KMS-11 (cell line): ENCODE measurements around the gene YWHAQ.

Experiments
- H2AFZ ChIP-seq: fragments of 200-600 bp; sonication (generic); 2 replicates; pipeline ENCODE4 v1.6.1; 2016; ENCODE audit warnings: antibody characterized with exemption, mixed run types, low read depth
- H3K27ac ChIP-seq: fragments of 200-600 bp; sonication (generic); 2 replicates; pipeline ENCODE4 v1.6.1; 2016; ENCODE audit warnings: mild to moderate bottlenecking, mixed run types
- H3K27me3 ChIP-seq: fragments of 200-600 bp; sonication (generic); 2 replicates; pipeline ENCODE4 v1.6.1; 2017; ENCODE audit warnings: mild to moderate bottlenecking, low read depth, mixed run types, moderate library complexity; ENCODE audit not compliant: insufficient read depth
- H3K36me3 ChIP-seq: fragments of 200-600 bp; sonication (generic); 2 replicates; pipeline ENCODE4 v1.6.1; 2017; ENCODE audit warnings: mild to moderate bottlenecking, mixed run types; ENCODE audit not compliant: insufficient read depth
- H3K4me1 ChIP-seq: fragments of 200-600 bp; sonication (generic); 2 replicates; pipeline ENCODE4 v1.6.1; 2016; ENCODE audit warnings: mild to moderate bottlenecking, low read depth, mixed run types; ENCODE audit not compliant: poor library complexity, severe bottlenecking
- H3K4me2 ChIP-seq: fragments of 200-600 bp; sonication (generic); 2 replicates; pipeline ENCODE4 v1.7.0; 2016; ENCODE audit warnings: mild to moderate bottlenecking, mixed run types
- H3K4me3 ChIP-seq: fragments of 200-600 bp; sonication (generic); IDR thresholded peaks from 2 replicates; pipeline ENCODE4 v1.6.1; 2017; ENCODE audit warnings: low read depth, low read length, mixed read lengths; ENCODE audit not compliant: insufficient read depth
- H3K79me2 ChIP-seq: fragments of 200-600 bp; sonication (generic); 2 replicates; pipeline ENCODE4 v1.6.1; 2016; ENCODE audit warnings: low read depth, mixed run types; ENCODE audit not compliant: insufficient read depth
- H3K9ac ChIP-seq: fragments of 200-600 bp; sonication (generic); 2 replicates; pipeline ENCODE4 v1.6.1; 2016; ENCODE audit warnings: mild to moderate bottlenecking, mixed run types
- H4K20me1 ChIP-seq: fragments of 200-600 bp; sonication (generic); 2 replicates; pipeline ENCODE4 v1.6.1; 2016; ENCODE audit warnings: mild to moderate bottlenecking, mixed run types; ENCODE audit not compliant: insufficient read depth
- TF ChIP-seq, protein P1 (sequence below): fragments of 200-600 bp; sonication (generic); conservative IDR thresholded peaks from 2 replicates; pipeline ENCODE4 v1.6.1; 2017; ENCODE audit warnings: low read depth, mild to moderate bottlenecking, antibody characterized with exemption, low read length, moderate library complexity, mixed read lengths

Gene YWHAQ

DNA sequence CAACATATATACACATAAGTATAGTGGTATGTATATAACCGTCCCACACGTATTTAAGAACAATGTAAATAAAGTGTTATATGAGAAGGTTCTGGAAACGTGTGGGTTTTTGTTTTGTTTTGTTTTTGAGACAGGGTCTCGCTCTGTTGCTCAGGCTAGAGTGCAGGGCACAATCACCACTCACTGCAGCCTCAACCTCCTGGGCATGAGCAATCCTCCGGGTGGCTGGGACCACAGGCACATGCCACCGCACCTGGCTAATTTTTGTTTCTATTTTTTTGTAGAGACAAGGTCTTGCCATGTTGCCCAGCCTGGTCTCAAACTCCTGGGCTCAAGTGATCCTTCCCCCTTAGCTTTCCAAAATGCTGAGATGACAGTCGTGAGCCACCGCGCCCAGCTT is 81.4 kb downstream of the YWHAQ start:
- TF ChIP-seq, protein P1, sequence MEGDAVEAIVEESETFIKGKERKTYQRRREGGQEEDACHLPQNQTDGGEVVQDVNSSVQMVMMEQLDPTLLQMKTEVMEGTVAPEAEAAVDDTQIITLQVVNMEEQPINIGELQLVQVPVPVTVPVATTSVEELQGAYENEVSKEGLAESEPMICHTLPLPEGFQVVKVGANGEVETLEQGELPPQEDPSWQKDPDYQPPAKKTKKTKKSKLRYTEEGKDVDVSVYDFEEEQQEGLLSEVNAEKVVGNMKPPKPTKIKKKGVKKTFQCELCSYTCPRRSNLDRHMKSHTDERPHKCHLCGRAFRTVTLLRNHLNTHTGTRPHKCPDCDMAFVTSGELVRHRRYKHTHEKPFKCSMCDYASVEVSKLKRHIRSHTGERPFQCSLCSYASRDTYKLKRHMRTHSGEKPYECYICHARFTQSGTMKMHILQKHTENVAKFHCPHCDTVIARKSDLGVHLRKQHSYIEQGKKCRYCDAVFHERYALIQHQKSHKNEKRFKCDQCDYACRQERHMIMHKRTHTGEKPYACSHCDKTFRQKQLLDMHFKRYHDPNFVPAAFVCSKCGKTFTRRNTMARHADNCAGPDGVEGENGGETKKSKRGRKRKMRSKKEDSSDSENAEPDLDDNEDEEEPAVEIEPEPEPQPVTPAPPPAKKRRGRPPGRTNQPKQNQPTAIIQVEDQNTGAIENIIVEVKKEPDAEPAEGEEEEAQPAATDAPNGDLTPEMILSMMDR: no peak
- no peak overlapping the region for H3K4me3 ChIP-seq
- H3K27ac ChIP-seq: peak overlapping the region; percentile 59; the same call in 1 of the 2 replicates
- no peaks in the 10 kb centered on the region for H3K27me3 ChIP-seq
- peak overlapping the region; percentile 83; the same call in 1 of the 2 replicates for H3K4me2 ChIP-seq
- H3K79me2 ChIP-seq: peaks cover 92% of the 10 kb centered on the region
- H3K4me1 ChIP-seq: peaks cover 80% of the 10 kb centered on the region
- H3K9ac ChIP-seq: no peak overlapping the region
- no peaks in the 10 kb centered on the region for H3K36me3 ChIP-seq
- no peaks in the 10 kb centered on the region for H4K20me1 ChIP-seq
- H2AFZ ChIP-seq: no peak overlapping the region

DNA sequence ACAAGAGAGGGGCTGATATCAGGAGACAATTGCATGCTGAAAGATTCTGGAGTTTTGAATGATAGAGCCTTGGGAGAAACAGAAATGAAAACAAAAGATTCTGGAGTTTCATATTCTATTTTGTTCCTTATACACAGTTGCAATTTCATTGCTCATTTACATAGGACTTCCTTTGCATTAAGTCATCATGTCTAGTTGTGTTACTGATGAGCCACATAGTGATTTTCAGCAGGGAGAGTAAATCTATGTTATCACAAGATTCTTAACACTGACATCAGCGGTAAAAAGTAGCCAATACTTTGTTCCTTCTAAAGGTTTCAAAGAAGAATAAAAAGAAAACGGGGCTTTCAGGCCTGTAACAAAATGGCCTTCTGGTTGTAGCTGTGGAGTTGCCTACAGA is 82.3 kb downstream of the YWHAQ start:
- H4K20me1 ChIP-seq: no peaks in the 10 kb centered on the region
- TF ChIP-seq, protein P1: no peak
- H3K36me3 ChIP-seq: no peaks in the 10 kb centered on the region
- H3K27ac ChIP-seq: peak overlapping the region; percentile 59
- H3K9ac ChIP-seq: peak overlapping the region; percentile 14; the same call in 1 of the 2 replicates
- H3K4me1 ChIP-seq: peaks cover 75% of the 10 kb centered on the region
- H2AFZ ChIP-seq: no peak overlapping the region
- H3K4me2 ChIP-seq: peak overlapping the region; percentile 83
- H3K79me2 ChIP-seq: peaks cover 84% of the 10 kb centered on the region
- no peaks in the 10 kb centered on the region for H3K27me3 ChIP-seq
- no peak overlapping the region for H3K4me3 ChIP-seq

DNA sequence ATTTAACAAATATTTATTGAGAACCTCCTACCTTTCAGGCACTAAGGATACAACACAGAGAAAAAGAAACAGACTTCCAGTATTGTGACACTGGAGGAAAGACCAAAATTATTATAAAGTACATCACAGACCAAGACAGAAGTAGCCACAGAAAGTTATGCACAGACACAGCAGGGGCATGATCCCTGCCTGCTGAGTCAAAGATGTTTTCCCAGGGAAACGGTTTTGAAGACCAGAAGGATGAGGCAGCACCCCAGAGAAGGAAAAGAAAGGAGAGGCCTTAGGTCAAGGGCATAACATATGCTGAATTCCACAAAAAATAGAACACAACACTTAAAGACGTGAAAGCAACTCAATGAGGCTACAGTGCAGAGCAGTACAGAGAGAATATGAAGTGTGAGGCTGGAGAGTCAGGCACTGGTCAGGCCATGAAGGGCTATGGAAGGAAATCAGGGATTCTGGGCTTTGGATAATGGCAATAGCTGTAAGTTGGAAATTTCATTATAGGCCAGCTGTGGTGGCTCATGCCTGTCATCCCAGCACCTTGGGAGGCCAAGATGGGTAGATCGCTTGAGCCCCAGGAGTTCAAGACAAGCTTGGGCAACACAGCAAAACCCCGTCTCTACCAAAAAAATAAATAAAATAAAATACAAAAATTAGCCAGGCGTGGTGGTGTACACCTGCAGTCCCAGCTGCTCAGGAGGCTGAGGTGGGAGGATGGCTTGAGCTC is 83.4 kb downstream of the YWHAQ start:
- peak overlapping the region; percentile 83; the same call in 1 of the 2 replicates for H3K4me2 ChIP-seq
- no peaks in the 10 kb centered on the region for H3K27me3 ChIP-seq
- TF ChIP-seq, protein P1: no peak
- H4K20me1 ChIP-seq: no peaks in the 10 kb centered on the region
- H3K36me3 ChIP-seq: no peaks in the 10 kb centered on the region
- H3K4me1 ChIP-seq: peaks cover 65% of the 10 kb centered on the region
- H3K27ac ChIP-seq: peak overlapping the region; percentile 59; the same call in 1 of the 2 replicates
- H3K4me3 ChIP-seq: no peak overlapping the region
- no peak overlapping the region for H3K9ac ChIP-seq
- H3K79me2 ChIP-seq: peaks cover 81% of the 10 kb centered on the region
- no peak overlapping the region for H2AFZ ChIP-seq

DNA sequence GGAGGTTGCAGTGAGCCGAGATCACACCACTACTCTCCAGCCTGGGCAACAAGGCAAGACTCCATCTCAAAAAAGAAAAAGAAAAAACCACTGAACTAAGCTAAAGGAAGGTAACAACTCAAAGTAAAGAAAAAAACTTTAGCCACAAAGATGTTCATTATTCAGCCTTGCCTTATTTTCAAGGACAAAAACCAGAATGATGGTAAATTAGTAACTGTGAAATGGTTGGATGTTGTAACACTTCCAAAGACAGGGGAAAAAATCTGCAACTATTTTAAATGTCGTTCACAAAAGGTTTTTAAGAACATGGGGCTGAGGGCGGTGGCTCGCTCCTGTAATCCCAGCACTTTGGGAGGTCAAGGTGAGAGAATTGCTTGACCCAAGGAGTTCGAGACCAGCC is 85.3 kb downstream of the YWHAQ start:
- no peaks in the 10 kb centered on the region for H4K20me1 ChIP-seq
- TF ChIP-seq, protein P1: no peak
- H3K4me2 ChIP-seq: no peak overlapping the region
- H2AFZ ChIP-seq: no peak overlapping the region
- H3K9ac ChIP-seq: no peak overlapping the region
- H3K27me3 ChIP-seq: no peaks in the 10 kb centered on the region
- no peaks in the 10 kb centered on the region for H3K36me3 ChIP-seq
- H3K79me2 ChIP-seq: peaks cover 62% of the 10 kb centered on the region
- no peak overlapping the region for H3K4me3 ChIP-seq
- peaks cover 46% of the 10 kb centered on the region for H3K4me1 ChIP-seq
- no peak overlapping the region for H3K27ac ChIP-seq
